Iris pigment epithelial cell (primary cell): ENCODE data around the gene ACER1.
"Not testable (repeated sequence)": the region's sequence is repeated elsewhere in the genome, so short reads cannot be mapped to it uniquely, and the experiment has no call there.

Source experiments
- DNase-seq: peaks from one replicate; pipeline ENCODE4 v3.0.0-alpha.2; 2011; ENCODE audit warnings: low read depth

Gene ACER1

GRCh38 chr19:6288737-6289136, 44.7 kb downstream of the ACER1 start:
- DNase-seq: no peak

- DNase-seq: no peak
Observed at GRCh38 chr19:6287269-6287885, 46.0 kb downstream of the ACER1 start.

GRCh38 chr19:6286676-6287075, 46.7 kb downstream of the ACER1 start:
- no peak for DNase-seq

- DNase-seq: not testable (repeated sequence)
Observed at GRCh38 chr19:6282393-6282792, 51.0 kb downstream of the ACER1 start.

- peak; percentile 98 for DNase-seq
Observed at GRCh38 chr19:6279931-6280591, 53.4 kb downstream of the ACER1 start, which contains the start of gene MLLT1. TSS of gene MLLT1 (minus strand) at chr19:6279975. CDS start at chr19:6279784, 191 bp downstream.

GRCh38 chr19:6279620-6279930, 53.8 kb downstream of the ACER1 start:
- DNase-seq: no peak

GRCh38 chr19:6278740-6279619, 54.4 kb downstream of the ACER1 start:
- no peak for DNase-seq

- DNase-seq: no peak
Observed at GRCh38 chr19:6278051-6278450, 55.4 kb downstream of the ACER1 start.

GRCh38 chr19:6276447-6276846, 57.0 kb downstream of the ACER1 start:
- DNase-seq: peak; percentile 72

- DNase-seq: no peak
Observed at GRCh38 chr19:6275170-6275744, 58.2 kb downstream of the ACER1 start.

GRCh38 chr19:6274756-6275155, 58.7 kb downstream of the ACER1 start:
- DNase-seq: no peak

- DNase-seq: peak; percentile 91
Observed at GRCh38 chr19:6273701-6274601, 59.5 kb downstream of the ACER1 start.

- DNase-seq: no peak
Observed at GRCh38 chr19:6272913-6273600, 60.4 kb downstream of the ACER1 start.

GRCh38 chr19:6272411-6272791, 61.0 kb downstream of the ACER1 start:
- no peak for DNase-seq

GRCh38 chr19:6271721-6272410, 61.5 kb downstream of the ACER1 start:
- DNase-seq: peak; percentile 69

GRCh38 chr19:6271251-6271650, 62.2 kb downstream of the ACER1 start:
- DNase-seq: peak; percentile 50

GRCh38 chr19:6270822-6271221, 62.6 kb downstream of the ACER1 start:
- no peak for DNase-seq

- no peak for DNase-seq
Observed at GRCh38 chr19:6270076-6270745, 63.2 kb downstream of the ACER1 start.

- no peak for DNase-seq
Observed at GRCh38 chr19:6269101-6269886, 64.1 kb downstream of the ACER1 start.
